Activated CD4-positive, alpha-beta T cell treated with anti-CD3 and anti-CD28 coated beads, Interleukin-2, amount 10 ng/mL, durations not matched to agents 7 days and 5 days (primary cell): ENCODE data around the gene CNTN6. TPM values are rescaled to one million over a fixed set of nuclear protein-coding genes. Genes with fewer than 3 reads are reported as not detected.

Experiments used
- CTCF ChIA-PET: fragments of 350-600 bp; sonication (Branson Sonifier 250); formaldehyde crosslinking; loops from one replicate; lab custom pipeline; 2021; ENCODE audit warnings: antibody characterized with exemption; lab: Charles Lee
- POLR2A ChIA-PET: fragments of 350-600 bp; sonication (Branson Sonifier 250); formaldehyde crosslinking; loops from one replicate; lab custom pipeline; 2021; ENCODE audit warnings: antibody characterized with exemption; lab: Charles Lee
- DNase-seq: peaks from one replicate; pipeline ENCODE4 v3.0.0-alpha.2; 2020
- H3K27ac Mint-ChIP-seq: one replicate; pipeline ENCODE4 v1.8.0; 2021; ENCODE audit warnings: mild to moderate bottlenecking, moderate library complexity, mixed read lengths
- H3K27me3 Mint-ChIP-seq: one replicate; pipeline ENCODE4 v1.8.0; 2021; ENCODE audit warnings: mixed read lengths
- H3K36me3 Mint-ChIP-seq: one replicate; pipeline ENCODE4 v1.8.0; 2021; ENCODE audit warnings: low read depth, mixed read lengths
- H3K4me1 Mint-ChIP-seq: one replicate; pipeline ENCODE4 v1.8.0; 2021; ENCODE audit warnings: mixed read lengths
- H3K4me3 Mint-ChIP-seq: one replicate; pipeline ENCODE4 v1.8.0; 2021; ENCODE audit warnings: mild to moderate bottlenecking, moderate library complexity, mixed read lengths
- H3K9me3 Mint-ChIP-seq: one replicate; pipeline ENCODE4 v1.8.0; 2021; ENCODE audit warnings: mixed read lengths
- total RNA-seq, 2 experiments: library from RNA; stranded (reverse); gene quantifications; one replicate each; pipeline ENCODE4 v1.2.3, GENCODE V29; 2021

The CNTN6 gene
- total RNA-seq, 2 experiments from 2014 or later: not detected

DNA sequence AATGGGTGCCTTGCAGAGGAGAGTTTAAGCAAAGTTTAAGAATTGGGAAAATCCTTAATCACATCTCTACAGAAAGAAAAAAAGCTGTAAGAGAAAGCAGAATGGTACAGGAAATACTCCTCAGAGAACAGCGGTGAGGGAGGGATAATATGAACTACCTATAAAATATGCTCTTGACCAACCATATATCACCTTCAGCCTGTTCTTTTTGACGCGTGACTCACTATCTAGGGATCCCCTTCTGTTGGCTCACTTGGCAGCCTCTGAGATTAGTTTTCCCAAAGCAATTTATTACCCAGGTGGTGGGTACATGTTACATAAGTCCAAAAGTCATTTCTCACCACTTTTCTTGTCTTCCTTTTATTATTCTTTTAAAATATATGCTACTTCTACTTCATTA lies 97.7 kb downstream of the CNTN6 start:
- H3K27me3 Mint-ChIP-seq: no peaks in the 10 kb centered on the region
- H3K36me3 Mint-ChIP-seq: no peaks in the 10 kb centered on the region
- no peak overlapping the region for H3K4me3 Mint-ChIP-seq
- no peaks in the 10 kb centered on the region for H3K9me3 Mint-ChIP-seq
- DNase-seq: no peak
- ChIA-PET CTCF (no interaction called here), POLR2A (no interaction called here)
- H3K4me1 Mint-ChIP-seq: no peaks in the 10 kb centered on the region
- H3K27ac Mint-ChIP-seq: no peak overlapping the region

DNA sequence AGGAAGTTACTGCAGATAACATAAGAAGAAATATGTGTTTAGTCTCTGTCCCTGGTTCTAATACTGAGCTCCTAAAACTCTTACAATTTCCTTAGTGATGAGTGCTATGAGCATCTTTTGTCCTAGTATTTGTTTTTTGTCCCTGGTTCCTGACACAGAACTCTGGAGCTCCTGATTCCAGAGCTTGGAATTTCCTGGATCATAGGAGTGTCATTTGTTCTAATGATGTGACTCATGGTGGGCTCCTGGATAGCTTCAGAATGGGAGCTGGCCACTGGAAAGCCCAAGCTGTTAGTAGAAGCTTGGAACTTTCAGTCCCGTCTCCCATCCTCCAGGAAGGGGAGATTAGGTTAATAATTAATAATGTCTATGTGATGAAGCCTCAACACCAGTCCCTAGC lies 98.2 kb downstream of the CNTN6 start:
- CTCF ChIA-PET: no interaction called here
- no peaks in the 10 kb centered on the region for H3K9me3 Mint-ChIP-seq
- no peak overlapping the region for H3K4me3 Mint-ChIP-seq
- POLR2A ChIA-PET: no interaction called here
- H3K36me3 Mint-ChIP-seq: no peaks in the 10 kb centered on the region
- DNase-seq: no peak
- no peaks in the 10 kb centered on the region for H3K27me3 Mint-ChIP-seq
- H3K27ac Mint-ChIP-seq: no peak overlapping the region
- H3K4me1 Mint-ChIP-seq: no peaks in the 10 kb centered on the region

DNA sequence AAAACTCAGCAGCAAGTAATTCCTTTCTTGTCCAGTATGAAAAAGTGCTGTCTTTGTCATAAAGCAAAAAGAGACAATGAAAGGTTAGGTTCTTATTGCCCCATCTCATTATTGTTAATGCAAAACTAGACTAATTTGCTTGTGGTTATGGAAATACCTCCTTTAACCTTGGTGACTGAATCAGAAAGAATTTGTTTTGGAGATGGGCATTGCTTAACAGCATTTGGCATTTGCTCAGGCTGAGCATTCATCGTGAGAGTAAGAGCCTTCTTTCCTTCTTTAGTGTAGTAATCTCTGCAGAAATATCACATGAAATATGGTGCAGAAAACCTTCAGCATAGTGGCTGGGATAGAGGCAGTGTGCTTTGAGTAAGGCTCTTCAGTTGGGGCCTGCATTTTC lies 103.1 kb downstream of the CNTN6 start:
- DNase-seq: no peak
- no peak overlapping the region for H3K4me3 Mint-ChIP-seq
- H3K27me3 Mint-ChIP-seq: no peaks in the 10 kb centered on the region
- H3K36me3 Mint-ChIP-seq: no peaks in the 10 kb centered on the region
- no peak overlapping the region for H3K27ac Mint-ChIP-seq
- ChIA-PET CTCF (no interaction called here), POLR2A (no interaction called here)
- no peaks in the 10 kb centered on the region for H3K4me1 Mint-ChIP-seq
- peaks cover 4% of the 10 kb centered on the region for H3K9me3 Mint-ChIP-seq

DNA sequence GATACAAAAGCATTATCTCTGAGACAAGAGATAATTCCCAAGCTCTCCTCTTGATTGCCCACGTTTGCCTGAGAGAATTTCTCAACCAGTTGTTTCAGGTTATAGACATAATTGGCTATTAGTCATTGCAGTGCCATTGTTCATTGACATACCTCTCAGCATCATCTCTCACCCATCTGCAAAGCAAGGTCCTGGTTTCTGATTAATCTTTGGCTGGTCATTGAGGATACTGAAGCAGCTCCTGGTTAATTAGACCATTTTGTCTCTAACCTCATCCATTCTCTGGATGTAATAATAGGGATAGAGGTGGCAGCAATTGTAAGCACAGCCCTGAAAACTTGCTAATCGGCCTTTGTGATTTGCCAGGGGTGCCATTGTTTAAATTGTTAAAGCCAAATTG lies 104.2 kb downstream of the CNTN6 start:
- no peaks in the 10 kb centered on the region for H3K36me3 Mint-ChIP-seq
- H3K9me3 Mint-ChIP-seq: peaks cover 4% of the 10 kb centered on the region
- no peaks in the 10 kb centered on the region for H3K27me3 Mint-ChIP-seq
- ChIA-PET POLR2A (no interaction called here), CTCF (no interaction called here)
- DNase-seq: no peak
- H3K4me1 Mint-ChIP-seq: no peaks in the 10 kb centered on the region
- H3K27ac Mint-ChIP-seq: no peak overlapping the region
- H3K4me3 Mint-ChIP-seq: no peak overlapping the region

DNA sequence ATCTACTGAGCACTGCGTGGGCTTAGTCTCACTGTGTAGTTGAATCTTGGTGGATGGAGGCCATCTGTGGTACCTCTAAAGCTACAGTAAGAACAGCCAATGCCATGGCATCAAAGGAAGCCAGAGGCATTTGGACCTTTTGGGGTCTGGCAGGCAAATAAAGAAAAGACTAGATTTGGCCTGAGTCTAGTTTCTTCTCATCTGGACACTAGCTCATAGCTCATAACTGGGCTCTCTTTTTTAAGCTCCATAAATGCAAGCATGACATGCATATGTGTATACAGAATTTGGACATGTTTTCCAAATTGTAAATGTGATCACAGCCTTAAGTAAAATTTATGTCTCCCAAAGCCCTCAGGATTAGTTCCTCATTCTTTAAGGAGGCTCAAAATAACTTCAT lies 107.5 kb downstream of the CNTN6 start:
- H3K4me1 Mint-ChIP-seq: no peaks in the 10 kb centered on the region
- POLR2A ChIA-PET: no interaction called here
- no peaks in the 10 kb centered on the region for H3K36me3 Mint-ChIP-seq
- no peak overlapping the region for H3K27ac Mint-ChIP-seq
- no peak overlapping the region for H3K4me3 Mint-ChIP-seq
- H3K27me3 Mint-ChIP-seq: no peaks in the 10 kb centered on the region
- DNase-seq: no peak
- peaks cover 7% of the 10 kb centered on the region for H3K9me3 Mint-ChIP-seq
- CTCF ChIA-PET: no interaction called here

DNA sequence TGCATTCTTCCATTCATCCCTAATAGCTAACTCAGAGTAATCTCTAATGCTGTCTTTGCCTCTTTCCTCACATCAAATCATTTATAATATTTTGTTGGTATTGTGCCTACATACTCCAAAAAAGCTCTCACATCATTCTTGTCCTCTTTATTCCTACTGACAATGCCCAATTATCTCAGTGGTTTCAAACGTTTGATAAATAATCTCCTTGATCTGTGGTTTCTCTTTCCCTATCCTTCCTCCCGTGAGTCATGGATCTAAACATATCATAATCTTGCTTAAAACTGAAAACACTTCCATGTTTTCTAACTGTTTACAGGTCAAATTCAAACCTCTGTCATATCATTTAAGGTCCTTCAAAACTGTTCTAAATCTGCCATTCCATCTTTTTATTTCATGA lies 115.1 kb downstream of the CNTN6 start:
- Mint-ChIP-seq H3K36me3 (no peaks in the 10 kb centered on the region), H3K4me3 (no peak overlapping the region), H3K27ac (no peak overlapping the region), H3K4me1 (no peaks in the 10 kb centered on the region), H3K9me3 (peaks cover 3% of the 10 kb centered on the region), H3K27me3 (no peaks in the 10 kb centered on the region)
- POLR2A ChIA-PET: no interaction called here
- DNase-seq: no peak
- CTCF ChIA-PET: no interaction called here

DNA sequence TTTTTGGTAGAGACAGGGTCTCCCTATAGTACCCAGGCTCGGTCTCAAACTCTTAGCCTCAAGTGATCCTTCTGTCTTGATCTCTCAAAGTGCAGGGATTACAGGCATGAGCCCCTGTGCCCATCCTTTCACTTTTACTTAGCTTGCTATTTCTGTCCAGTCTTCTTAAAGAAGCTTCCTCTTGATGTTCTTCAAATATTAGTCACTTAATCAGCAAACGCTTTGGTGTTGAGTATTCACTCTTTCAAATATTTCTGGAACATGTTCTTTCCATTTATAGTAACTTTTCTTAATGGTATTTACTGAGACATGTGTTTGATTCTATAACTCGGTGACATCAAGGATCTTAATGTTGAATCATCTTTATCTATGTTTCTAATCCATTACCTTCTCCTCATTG lies 122.1 kb downstream of the CNTN6 start:
- Mint-ChIP-seq H3K27me3 (no peaks in the 10 kb centered on the region), H3K9me3 (peaks cover 2% of the 10 kb centered on the region), H3K36me3 (no peaks in the 10 kb centered on the region), H3K4me1 (no peaks in the 10 kb centered on the region), H3K4me3 (no peak overlapping the region), H3K27ac (no peak overlapping the region)
- CTCF ChIA-PET: no interaction called here
- POLR2A ChIA-PET: no interaction called here
- DNase-seq: no peak

DNA sequence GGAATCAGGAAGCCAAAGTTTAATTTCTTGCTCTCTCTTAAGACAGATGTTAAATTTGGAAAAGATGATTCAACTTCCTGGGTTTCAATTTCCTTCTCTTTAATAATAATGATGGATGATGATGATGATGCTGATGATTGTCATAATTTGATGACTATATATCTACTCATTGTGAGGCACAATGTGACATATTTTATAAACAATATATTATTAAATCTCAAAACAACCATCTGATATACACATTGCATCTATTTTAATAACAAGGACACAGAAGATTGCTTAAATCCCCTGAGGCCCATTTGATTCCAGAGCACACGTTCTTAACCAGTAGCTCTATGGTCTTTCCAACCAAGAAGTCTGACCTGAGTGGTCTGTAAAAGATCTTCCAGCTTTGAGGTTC lies 124.0 kb downstream of the CNTN6 start:
- H3K9me3 Mint-ChIP-seq: peaks cover 5% of the 10 kb centered on the region
- H3K4me3 Mint-ChIP-seq: no peak overlapping the region
- ChIA-PET CTCF (no interaction called here), POLR2A (no interaction called here)
- H3K36me3 Mint-ChIP-seq: no peaks in the 10 kb centered on the region
- H3K27ac Mint-ChIP-seq: no peak overlapping the region
- no peak for DNase-seq
- H3K27me3 Mint-ChIP-seq: no peaks in the 10 kb centered on the region
- H3K4me1 Mint-ChIP-seq: no peaks in the 10 kb centered on the region

DNA sequence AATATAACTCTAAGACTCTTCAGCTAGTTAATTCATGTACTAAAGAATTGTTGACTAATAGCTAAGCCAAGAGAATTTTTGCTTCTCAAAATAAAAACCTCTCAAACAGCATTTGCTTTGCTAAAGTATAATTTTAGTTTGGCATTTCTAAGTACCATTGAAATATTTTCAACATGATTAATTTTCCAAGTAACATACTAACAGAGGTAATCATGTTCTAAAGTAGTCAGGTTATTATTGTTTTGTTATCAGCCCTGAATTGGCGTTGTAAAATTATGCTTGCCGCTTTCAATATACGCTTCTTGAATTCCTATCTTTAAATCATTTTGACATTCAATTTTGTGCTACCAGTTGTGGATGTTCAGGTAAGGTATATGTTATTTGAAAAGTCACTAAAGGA lies 134.3 kb downstream of the CNTN6 start:
- ChIA-PET CTCF (no interaction called here), POLR2A (no interaction called here)
- DNase-seq: no peak
- no peak overlapping the region for H3K4me3 Mint-ChIP-seq
- no peaks in the 10 kb centered on the region for H3K27me3 Mint-ChIP-seq
- H3K36me3 Mint-ChIP-seq: no peaks in the 10 kb centered on the region
- no peak overlapping the region for H3K27ac Mint-ChIP-seq
- H3K9me3 Mint-ChIP-seq: peaks cover 7% of the 10 kb centered on the region
- no peaks in the 10 kb centered on the region for H3K4me1 Mint-ChIP-seq

DNA sequence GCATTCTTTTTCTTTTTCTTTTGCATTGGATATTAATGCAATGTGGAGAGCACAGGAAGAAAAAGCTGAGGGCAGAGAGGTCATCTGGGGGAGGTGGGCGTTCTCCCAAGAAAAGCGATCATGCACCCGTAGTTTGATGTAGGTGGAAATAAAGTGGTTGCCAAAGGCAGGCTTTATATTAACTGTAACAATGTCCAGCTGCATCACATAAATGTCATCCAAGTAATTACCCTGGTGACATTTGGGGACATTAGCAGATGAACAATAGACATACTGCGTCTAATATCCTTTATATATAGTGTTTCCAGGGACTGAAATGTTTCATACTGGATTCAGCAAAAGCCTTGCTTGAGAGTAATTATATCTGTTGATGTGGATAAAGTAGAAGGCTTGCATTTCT lies 135.5 kb downstream of the CNTN6 start:
- Mint-ChIP-seq H3K9me3 (peaks cover 7% of the 10 kb centered on the region), H3K27me3 (no peaks in the 10 kb centered on the region), H3K36me3 (no peaks in the 10 kb centered on the region), H3K4me1 (no peaks in the 10 kb centered on the region), H3K27ac (no peak overlapping the region), H3K4me3 (no peak overlapping the region)
- DNase-seq: no peak
- CTCF ChIA-PET: no interaction called here
- POLR2A ChIA-PET: no interaction called here

DNA sequence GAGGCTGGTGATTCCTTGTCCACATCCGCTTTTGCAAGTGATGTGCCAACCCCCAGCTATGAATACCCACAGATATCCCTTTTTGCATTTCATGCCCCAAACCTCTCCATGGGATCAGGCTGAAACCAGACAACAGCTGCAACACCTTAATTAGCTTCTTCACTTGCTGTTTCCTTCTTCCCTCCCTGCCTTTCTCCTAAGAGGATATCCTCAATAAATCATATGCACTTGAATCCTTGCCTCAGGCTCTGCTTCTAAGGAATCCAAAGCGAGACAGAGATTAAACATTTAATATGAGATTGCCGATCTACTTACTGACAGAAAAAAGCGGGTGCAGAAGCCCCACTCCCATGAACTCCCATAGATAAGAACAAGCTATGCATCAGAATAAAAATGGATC lies 138.1 kb downstream of the CNTN6 start:
- Mint-ChIP-seq H3K4me3 (no peak overlapping the region), H3K27me3 (no peaks in the 10 kb centered on the region), H3K36me3 (no peaks in the 10 kb centered on the region), H3K4me1 (no peaks in the 10 kb centered on the region), H3K9me3 (peaks cover 3% of the 10 kb centered on the region), H3K27ac (no peak overlapping the region)
- DNase-seq: no peak
- ChIA-PET CTCF (no interaction called here), POLR2A (no interaction called here)

DNA sequence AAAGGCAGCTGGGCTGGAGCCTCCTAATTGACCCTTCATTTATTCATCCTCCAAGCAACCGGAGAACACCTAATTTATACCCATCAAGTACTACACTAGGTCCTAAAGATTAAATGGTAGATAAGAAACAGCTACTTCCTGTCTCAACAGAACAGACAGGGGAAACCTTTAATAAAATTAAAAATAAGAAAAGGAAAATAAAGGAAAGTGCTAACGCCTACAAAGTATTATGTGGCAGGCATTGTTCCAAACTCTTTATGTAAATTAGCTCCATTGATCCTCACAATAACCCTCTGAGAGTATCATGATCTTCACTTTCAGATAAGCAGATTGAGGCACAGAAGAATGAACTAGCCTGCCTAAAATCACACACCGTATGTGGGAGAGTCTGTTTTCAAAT lies 139.5 kb downstream of the CNTN6 start:
- DNase-seq: no peak
- CTCF ChIA-PET: no interaction called here
- Mint-ChIP-seq H3K27ac (no peak overlapping the region), H3K36me3 (no peaks in the 10 kb centered on the region), H3K9me3 (peaks cover 8% of the 10 kb centered on the region), H3K27me3 (no peaks in the 10 kb centered on the region), H3K4me1 (no peaks in the 10 kb centered on the region), H3K4me3 (no peak overlapping the region)
- POLR2A ChIA-PET: no interaction called here

DNA sequence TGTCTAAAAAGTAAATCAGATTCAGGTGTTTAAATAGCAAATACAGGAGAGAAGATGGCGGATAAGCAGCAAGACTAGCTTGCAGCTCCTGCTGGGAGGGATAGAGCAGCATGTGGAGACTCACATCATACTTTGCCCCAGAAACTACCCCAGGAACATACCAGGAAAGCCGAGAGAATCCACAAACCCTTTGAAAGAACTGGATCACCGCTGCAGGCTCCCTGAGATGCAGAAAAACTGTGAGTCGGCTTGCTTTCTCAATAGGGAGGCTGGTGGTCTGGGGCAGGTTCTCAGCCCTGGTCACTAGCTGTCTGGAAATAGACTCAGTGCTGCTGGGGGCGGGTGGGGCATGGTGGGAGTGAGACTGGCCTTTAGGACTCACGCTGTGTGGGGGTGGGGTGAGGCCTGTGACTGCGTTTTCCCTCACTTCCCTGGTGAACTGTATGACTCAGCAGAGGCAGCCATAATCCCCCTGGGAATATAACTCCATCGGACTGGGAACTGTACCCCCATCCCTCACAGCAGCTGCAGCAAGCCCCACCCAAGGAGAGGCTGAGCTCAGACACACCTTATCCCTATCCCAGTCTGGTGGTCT lies 142.8 kb downstream of the CNTN6 start:
- POLR2A ChIA-PET: no interaction called here
- Mint-ChIP-seq H3K4me1 (no peaks in the 10 kb centered on the region), H3K27me3 (no peaks in the 10 kb centered on the region), H3K4me3 (no peak overlapping the region), H3K27ac (no peak overlapping the region), H3K36me3 (no peaks in the 10 kb centered on the region), H3K9me3 (peaks cover 14% of the 10 kb centered on the region)
- CTCF ChIA-PET: no interaction called here
- DNase-seq: no peak

DNA sequence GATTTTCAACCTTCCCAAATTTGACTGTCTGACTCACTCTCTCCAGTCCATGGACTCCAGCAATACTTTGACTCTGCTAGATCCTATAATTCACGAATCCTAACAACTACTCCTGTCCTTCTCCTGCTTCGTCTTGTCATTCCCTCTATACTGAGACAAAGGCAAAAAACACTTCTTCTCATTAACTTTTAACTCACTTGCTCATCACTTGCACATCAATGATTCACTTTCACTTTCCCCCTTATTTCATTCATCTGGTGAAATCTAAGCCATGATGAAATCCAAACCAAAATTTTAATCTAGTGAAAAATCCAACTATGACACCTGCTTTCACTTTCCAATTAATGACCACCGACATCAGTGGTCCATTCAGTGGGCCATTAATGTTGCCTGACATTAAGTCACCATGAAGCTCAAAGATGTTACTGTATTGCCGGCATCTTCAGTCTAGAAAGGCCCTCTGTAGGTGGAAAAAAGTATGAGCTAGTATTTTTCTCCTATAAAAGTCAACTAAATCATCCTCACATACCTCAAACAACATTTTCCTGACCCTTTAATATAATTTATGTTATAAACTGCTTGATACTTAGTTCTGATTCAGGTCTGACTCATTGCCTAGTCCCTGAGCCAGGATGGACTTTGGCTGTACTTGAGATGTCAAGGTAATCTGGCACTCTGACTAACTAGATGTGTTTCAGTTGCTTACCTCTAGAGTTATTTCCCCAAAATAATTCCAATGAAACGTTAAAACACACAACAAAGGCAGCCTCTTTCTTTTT lies 158.6 kb downstream of the CNTN6 start:
- no peak for DNase-seq
- H3K4me3 Mint-ChIP-seq: no peak overlapping the region
- CTCF ChIA-PET: interaction anchor here (0.6 kb wide), 1 partner anchor 237 kb away, joined by 3 read pairs; no protein-coding TSS in a partner anchor
- H3K27me3 Mint-ChIP-seq: no peaks in the 10 kb centered on the region
- POLR2A ChIA-PET: no interaction called here
- H3K9me3 Mint-ChIP-seq: peaks cover 9% of the 10 kb centered on the region
- H3K4me1 Mint-ChIP-seq: no peaks in the 10 kb centered on the region
- no peaks in the 10 kb centered on the region for H3K36me3 Mint-ChIP-seq
- H3K27ac Mint-ChIP-seq: no peak overlapping the region
